GM19452 (cell line): Measurements from ENCODE around the gene EPS8.

Source experiments
- ATAC-seq: cut with Tn5 transposase; IDR thresholded peaks from one replicate; pipeline ENCODE4 v1.9.1; 2021; ENCODE audit not compliant: unreplicated experiment

Gene EPS8

DNA sequence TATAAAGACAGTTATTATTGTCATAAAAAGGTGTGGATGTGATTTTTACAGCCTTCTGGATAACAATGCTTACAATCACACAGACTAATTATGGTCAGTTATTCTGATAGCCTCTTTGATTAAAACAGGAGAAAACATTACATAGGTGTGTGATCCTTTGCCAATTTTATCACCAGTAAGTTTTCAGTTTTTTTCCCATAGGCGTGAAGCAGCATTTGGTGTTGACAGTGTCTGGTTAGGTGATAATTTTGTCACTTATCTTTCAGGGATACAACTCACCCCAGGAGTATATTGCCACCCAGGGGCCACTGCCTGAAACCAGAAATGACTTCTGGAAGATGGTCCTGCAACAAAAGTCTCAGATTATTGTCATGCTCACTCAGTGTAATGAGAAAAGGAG is 208.8 kb downstream of the EPS8 start:
- no peak for ATAC-seq

DNA sequence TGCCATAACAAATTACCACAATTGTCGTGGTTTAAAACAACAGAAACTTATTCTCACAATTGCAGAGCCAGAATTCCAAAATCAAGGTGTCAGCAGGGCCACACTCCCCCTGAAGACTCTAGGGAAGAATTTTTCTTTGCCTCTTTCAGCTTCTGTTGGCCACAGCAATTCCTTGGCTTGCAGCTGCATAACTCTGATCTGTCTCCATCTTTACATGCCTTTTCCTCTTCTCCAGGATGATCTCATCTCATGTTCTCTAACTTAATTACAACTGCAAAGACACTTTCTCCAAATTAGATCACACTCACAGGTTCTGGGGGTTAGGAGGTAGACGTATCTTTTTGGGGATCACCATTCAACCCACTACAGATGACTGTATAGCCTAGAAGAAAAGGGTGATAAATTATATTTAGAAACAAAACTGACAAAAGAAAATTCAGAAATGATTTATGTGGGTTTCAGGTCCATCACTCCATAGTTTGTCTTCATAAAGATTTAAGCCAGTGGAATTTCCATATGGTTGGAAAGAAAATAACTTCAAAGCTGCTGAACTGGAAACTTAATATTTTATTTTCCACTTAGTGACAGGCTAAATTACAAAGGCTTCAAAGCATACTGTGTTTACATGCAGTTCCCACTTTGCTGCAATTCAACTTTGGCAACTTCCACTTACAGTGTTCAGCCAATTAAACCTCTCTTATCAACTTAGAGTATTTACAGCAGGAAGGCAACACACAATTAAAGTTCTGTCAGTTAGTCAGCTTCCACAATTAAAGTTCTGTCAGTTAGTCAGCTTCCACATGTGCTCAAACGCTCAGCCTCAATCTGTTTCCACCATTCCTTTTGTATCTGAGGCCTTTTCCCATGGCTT is 213.3 kb downstream of the EPS8 start:
- ATAC-seq = no peak

DNA sequence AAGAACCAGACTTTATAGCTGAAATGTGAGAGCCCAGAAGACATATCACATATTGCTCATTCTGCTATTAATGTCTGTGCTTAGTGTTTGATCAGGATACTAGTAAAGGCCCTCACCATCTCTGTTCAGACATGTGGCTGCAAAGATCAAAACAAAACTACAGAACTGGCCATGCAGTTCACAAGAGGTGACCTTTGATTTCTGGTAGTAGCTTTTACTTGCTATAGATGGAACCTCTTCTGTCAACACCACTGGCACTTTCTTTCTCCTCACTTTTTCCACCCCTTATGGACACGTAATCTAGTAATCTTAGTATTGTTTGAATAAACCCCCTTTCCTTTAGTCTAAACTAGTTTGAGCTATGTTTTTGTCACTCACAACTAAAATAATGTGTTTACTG is 214.8 kb downstream of the EPS8 start:
- no peak for ATAC-seq
